ENCODE results near the gene FAR2.
A peak's percentile ranks its signal among the peaks of the same experiment; 100 is the strongest.
"Not testable (repeated sequence)": the region's sequence is repeated elsewhere in the genome, so short reads cannot be mapped to it uniquely, and the experiment has no call there.

FAR2 gene

GRCh38 chr12:29138855-29139254 is 10.2 kb upstream of the FAR2 start:
- H3K27ac ChIP-seq (replicated peaks); DNase-seq (ENCODE audit: low read depth in 1 of 2, low spot score in 1 of 2); H3K27me3 ChIP-seq (ENCODE audit: insufficient read depth, poor library complexity, severe bottlenecking); H3K4me3 ChIP-seq (replicated peaks; ENCODE audit: insufficient read depth, low read length): not testable (repeated sequence)

- Histone ChIP-seq H3K4me3 (replicated peaks; ENCODE audit: insufficient read depth, low read length) (no peak overlapping the region), H3K27ac (replicated peaks) (no peak overlapping the region), H3K27me3 (ENCODE audit: insufficient read depth, poor library complexity, severe bottlenecking) (no peaks in the 10 kb centered on the region)
- DNase-seq (ENCODE audit: low read depth in 1 of 2, low spot score in 1 of 2), result no peak
- TF ChIP-seq CTCF (IDR thresholded peaks at IDR 0.05; ENCODE audit: insufficient read depth, low read length), result no peak
- no peak for TF ChIP-seq REST (IDR thresholded peaks at IDR 0.05; ENCODE audit: insufficient replicate concordance, low read depth)
- TF ChIP-seq POLR2AphosphoS5 (IDR thresholded peaks at IDR 0.05; ENCODE audit: low read depth), result no peak
- no peak for TF ChIP-seq GABPA (IDR thresholded peaks at IDR 0.05; ENCODE audit: low read depth)
- no peak for TF ChIP-seq SPI1 (IDR thresholded peaks at IDR 0.05; ENCODE audit: borderline replicate concordance, low read depth)
Observed at GRCh38 chr12:29145372-29146170, 3.5 kb upstream of the FAR2 start.

- H3K27me3 ChIP-seq (ENCODE audit: insufficient read depth, poor library complexity, severe bottlenecking), result no peaks in the 10 kb centered on the region
- no peak for DNase-seq (ENCODE audit: low read depth in 1 of 2, low spot score in 1 of 2)
- H3K27ac ChIP-seq (replicated peaks), result no peak overlapping the region
- no peak for TF ChIP-seq SPI1 (IDR thresholded peaks at IDR 0.05; ENCODE audit: borderline replicate concordance, low read depth)
- TF ChIP-seq POLR2AphosphoS5 (IDR thresholded peaks at IDR 0.05; ENCODE audit: low read depth), result no peak
- no peak for TF ChIP-seq CTCF (IDR thresholded peaks at IDR 0.05; ENCODE audit: insufficient read depth, low read length)
- H3K4me3 ChIP-seq (replicated peaks; ENCODE audit: insufficient read depth, low read length), result no peak overlapping the region
Observed at GRCh38 chr12:29146196-29146595, 2.9 kb upstream of the FAR2 start.

- TF ChIP-seq GABPA (IDR thresholded peaks at IDR 0.05; ENCODE audit: low read depth) (no peak), POLR2AphosphoS5 (IDR thresholded peaks at IDR 0.05; ENCODE audit: low read depth) (no peak; the same call in 1 of the 2 replicates), REST (IDR thresholded peaks at IDR 0.05; ENCODE audit: insufficient replicate concordance, low read depth) (no peak), SPI1 (IDR thresholded peaks at IDR 0.05; ENCODE audit: borderline replicate concordance, low read depth) (no peak), CTCF (IDR thresholded peaks at IDR 0.05; ENCODE audit: insufficient read depth, low read length) (no peak)
- DNase-seq (ENCODE audit: low read depth in 1 of 2, low spot score in 1 of 2), result no peak
- Histone ChIP-seq H3K4me3 (replicated peaks; ENCODE audit: insufficient read depth, low read length) (peak overlapping the region; percentile 68), H3K27ac (replicated peaks) (peak overlapping the region; percentile 94), H3K27me3 (ENCODE audit: insufficient read depth, poor library complexity, severe bottlenecking) (no peaks in the 10 kb centered on the region)
Observed at GRCh38 chr12:29147731-29148595, 1.1 kb upstream of the FAR2 start.

All from HL-60 (cell line).